ENCODE results near the gene PFKM. TPM values are rescaled to one million over a fixed set of nuclear protein-coding genes. Genes with fewer than 3 reads are reported as not detected.

Gene PFKM
- total RNA-seq, 1 donor = 64.8 TPM

GRCh38 chr12:48175613-48176416, 56.7 kb downstream of the PFKM start:
- H3K9me3 ChIP-seq (ENCODE audit: low read depth, low read length) = no peaks in the 10 kb centered on the region
- no peak for TF ChIP-seq CTCF (IDR thresholded peaks at IDR 0.05; ENCODE audit: extremely low read depth, low read depth, low read length)
- H3K79me2 ChIP-seq (ENCODE audit: insufficient read depth, low read length) = no peaks in the 10 kb centered on the region
- H2AFZ ChIP-seq (ENCODE audit: low read length) = no peak overlapping the region
- H3K36me3 ChIP-seq (ENCODE audit: insufficient read depth, low read length) = no peaks in the 10 kb centered on the region
- H3K4me2 ChIP-seq (ENCODE audit: insufficient read depth, low read length) = no peak overlapping the region
- H3K4me1 ChIP-seq (ENCODE audit: insufficient read depth, low read length) = no peaks in the 10 kb centered on the region
- DNase-seq (ENCODE audit: insufficient read length, low spot score, missing footprints) = no peak
- peaks cover 36% of the 10 kb centered on the region for H3K27me3 ChIP-seq (ENCODE audit: insufficient read depth, low read length)
- H3K4me3 ChIP-seq (ENCODE audit: insufficient read depth, low read length) = no peak overlapping the region
- no peak overlapping the region for H3K27ac ChIP-seq (ENCODE audit: low read depth, low read length)
- no peaks in the 10 kb centered on the region for H4K20me1 ChIP-seq (ENCODE audit: insufficient read depth, low read length)

GRCh38 chr12:48176417-48176751, 57.2 kb downstream of the PFKM start:
- H3K27ac ChIP-seq (ENCODE audit: low read depth, low read length) = no peak overlapping the region
- H2AFZ ChIP-seq (ENCODE audit: low read length) = no peak overlapping the region
- DNase-seq (ENCODE audit: insufficient read length, low spot score, missing footprints) = no peak
- H3K27me3 ChIP-seq (ENCODE audit: insufficient read depth, low read length) = peaks cover 41% of the 10 kb centered on the region
- no peak for TF ChIP-seq CTCF (IDR thresholded peaks at IDR 0.05; ENCODE audit: extremely low read depth, low read depth, low read length)
- no peak overlapping the region for H3K4me2 ChIP-seq (ENCODE audit: insufficient read depth, low read length)
- H3K9me3 ChIP-seq (ENCODE audit: low read depth, low read length) = no peaks in the 10 kb centered on the region
- no peaks in the 10 kb centered on the region for H3K36me3 ChIP-seq (ENCODE audit: insufficient read depth, low read length)
- no peak overlapping the region for H3K4me3 ChIP-seq (ENCODE audit: insufficient read depth, low read length)
- H4K20me1 ChIP-seq (ENCODE audit: insufficient read depth, low read length) = no peaks in the 10 kb centered on the region
- no peaks in the 10 kb centered on the region for H3K4me1 ChIP-seq (ENCODE audit: insufficient read depth, low read length)
- H3K79me2 ChIP-seq (ENCODE audit: insufficient read depth, low read length) = no peaks in the 10 kb centered on the region

- Histone ChIP-seq H3K79me2 (ENCODE audit: insufficient read depth, low read length) (no peaks in the 10 kb centered on the region), H3K4me1 (ENCODE audit: insufficient read depth, low read length) (peaks cover 3% of the 10 kb centered on the region), H2AFZ (ENCODE audit: low read length) (no peak overlapping the region), H3K36me3 (ENCODE audit: insufficient read depth, low read length) (no peaks in the 10 kb centered on the region), H3K4me3 (ENCODE audit: insufficient read depth, low read length) (no peak overlapping the region), H3K4me2 (ENCODE audit: insufficient read depth, low read length) (no peak overlapping the region), H4K20me1 (ENCODE audit: insufficient read depth, low read length) (no peaks in the 10 kb centered on the region), H3K9me3 (ENCODE audit: low read depth, low read length) (no peaks in the 10 kb centered on the region), H3K27ac (ENCODE audit: low read depth, low read length) (no peak overlapping the region), H3K27me3 (ENCODE audit: insufficient read depth, low read length) (peaks cover 45% of the 10 kb centered on the region)
- TF ChIP-seq CTCF (IDR thresholded peaks at IDR 0.05; ENCODE audit: extremely low read depth, low read depth, low read length) = no peak
- DNase-seq (ENCODE audit: insufficient read length, low spot score, missing footprints) = no peak
Measured at GRCh38 chr12:48177982-48178381, 58.8 kb downstream of the PFKM start.

DNA sequence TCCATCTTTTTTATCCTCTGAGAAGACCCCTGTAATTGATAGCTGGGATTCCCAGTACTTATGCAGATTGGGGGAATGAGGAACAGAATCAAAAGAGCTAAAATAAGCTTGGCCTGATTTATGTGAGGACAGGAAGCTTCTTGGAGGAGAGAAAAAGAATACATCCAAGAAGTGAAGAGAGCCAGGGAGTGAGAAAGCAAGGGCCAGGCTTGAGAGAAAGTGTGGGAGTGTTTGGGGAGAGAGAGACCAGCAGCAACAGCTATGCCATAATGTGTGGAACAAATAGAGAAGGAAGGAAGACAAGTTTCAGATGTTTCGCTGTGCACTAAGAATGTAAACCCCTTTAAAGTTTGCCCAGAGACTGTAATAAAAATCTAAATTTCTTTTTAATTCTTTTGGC, 60.3 kb downstream of the PFKM start:
- H4K20me1 ChIP-seq (ENCODE audit: insufficient read depth, low read length) = no peaks in the 10 kb centered on the region
- H3K79me2 ChIP-seq (ENCODE audit: insufficient read depth, low read length) = no peaks in the 10 kb centered on the region
- peaks cover 3% of the 10 kb centered on the region for H3K4me1 ChIP-seq (ENCODE audit: insufficient read depth, low read length)
- DNase-seq (ENCODE audit: insufficient read length, low spot score, missing footprints) = no peak
- H3K27me3 ChIP-seq (ENCODE audit: insufficient read depth, low read length) = peaks cover 57% of the 10 kb centered on the region
- no peak overlapping the region for H2AFZ ChIP-seq (ENCODE audit: low read length)
- H3K4me3 ChIP-seq (ENCODE audit: insufficient read depth, low read length) = no peak overlapping the region
- no peaks in the 10 kb centered on the region for H3K9me3 ChIP-seq (ENCODE audit: low read depth, low read length)
- no peak for TF ChIP-seq CTCF (IDR thresholded peaks at IDR 0.05; ENCODE audit: extremely low read depth, low read depth, low read length)
- no peak overlapping the region for H3K4me2 ChIP-seq (ENCODE audit: insufficient read depth, low read length)
- no peaks in the 10 kb centered on the region for H3K36me3 ChIP-seq (ENCODE audit: insufficient read depth, low read length)
- H3K27ac ChIP-seq (ENCODE audit: low read depth, low read length) = no peak overlapping the region
